IPS-18a (cell line): ENCODE measurements around the gene TBCEL.

Experiments used
- H3K27ac ChIP-seq: one replicate; pipeline ENCODE4 v1.5.1; 2013; ENCODE audit warnings: low read length
- H3K27me3 ChIP-seq: one replicate; pipeline ENCODE4 v1.6.1; 2013; ENCODE audit warnings: mild to moderate bottlenecking, low read length; ENCODE audit not compliant: control insufficient read depth, insufficient read depth
- H3K36me3 ChIP-seq: one replicate; pipeline ENCODE4 v1.6.1; 2013; ENCODE audit warnings: low read depth, low read length; ENCODE audit not compliant: control insufficient read depth
- H3K4me1 ChIP-seq: one replicate; pipeline ENCODE4 v1.6.1; 2013; ENCODE audit warnings: low read depth, low read length; ENCODE audit not compliant: control insufficient read depth
- H3K4me3 ChIP-seq: one replicate; pipeline ENCODE4 v1.5.1; 2013; ENCODE audit warnings: low read length
- H3K9ac ChIP-seq: one replicate; pipeline ENCODE4 v1.6.1; 2013; ENCODE audit warnings: mild to moderate bottlenecking, low read length, moderate library complexity
- H3K9me3 ChIP-seq: one replicate; pipeline ENCODE4 v1.6.1; 2013; ENCODE audit warnings: low read depth, low read length; ENCODE audit not compliant: control insufficient read depth

TBCEL gene

DNA sequence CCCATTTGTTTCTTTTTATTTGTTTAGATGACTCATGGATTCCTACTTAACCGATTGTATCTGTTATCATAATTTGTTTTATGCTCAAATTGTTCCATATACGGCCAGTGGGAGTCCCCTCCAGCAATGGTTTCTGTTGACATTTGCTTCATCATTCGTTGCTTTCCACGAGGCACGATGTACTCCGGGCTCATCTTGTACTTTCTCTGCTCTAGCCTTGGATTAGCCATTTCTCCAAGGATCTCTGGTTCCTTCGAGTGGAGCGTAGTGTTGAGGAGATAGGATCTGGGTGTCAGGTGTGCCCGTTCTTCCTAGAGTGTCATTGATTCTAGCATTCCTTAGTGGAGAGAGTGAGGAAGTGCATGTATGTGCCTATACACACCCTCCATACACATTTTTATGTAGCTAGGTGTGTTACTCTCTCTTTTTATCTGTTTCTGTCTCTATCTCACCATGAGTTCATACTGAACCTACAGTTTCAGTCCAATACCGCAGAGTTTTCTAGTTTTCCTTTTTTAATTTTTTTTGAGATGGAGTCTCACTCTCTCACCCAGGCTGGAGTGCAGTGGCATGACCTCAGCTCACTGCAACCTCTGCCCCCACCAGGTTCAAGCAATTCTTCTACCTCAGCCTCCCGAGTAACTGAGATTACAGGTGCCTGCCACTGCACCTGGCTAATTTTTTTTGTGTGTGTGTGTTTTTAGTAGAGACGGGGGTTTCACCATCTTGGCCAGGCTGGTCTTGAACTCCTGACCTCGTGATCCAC lies 108.5 kb downstream of the TBCEL start:
- H3K36me3 ChIP-seq, result no peaks in the 10 kb centered on the region
- H3K27me3 ChIP-seq, result no peaks in the 10 kb centered on the region
- H3K9me3 ChIP-seq, result no peaks in the 10 kb centered on the region
- H3K4me1 ChIP-seq, result no peaks in the 10 kb centered on the region
- no peak overlapping the region for H3K4me3 ChIP-seq
- H3K27ac ChIP-seq, result no peak overlapping the region
- H3K9ac ChIP-seq, result no peak overlapping the region

DNA sequence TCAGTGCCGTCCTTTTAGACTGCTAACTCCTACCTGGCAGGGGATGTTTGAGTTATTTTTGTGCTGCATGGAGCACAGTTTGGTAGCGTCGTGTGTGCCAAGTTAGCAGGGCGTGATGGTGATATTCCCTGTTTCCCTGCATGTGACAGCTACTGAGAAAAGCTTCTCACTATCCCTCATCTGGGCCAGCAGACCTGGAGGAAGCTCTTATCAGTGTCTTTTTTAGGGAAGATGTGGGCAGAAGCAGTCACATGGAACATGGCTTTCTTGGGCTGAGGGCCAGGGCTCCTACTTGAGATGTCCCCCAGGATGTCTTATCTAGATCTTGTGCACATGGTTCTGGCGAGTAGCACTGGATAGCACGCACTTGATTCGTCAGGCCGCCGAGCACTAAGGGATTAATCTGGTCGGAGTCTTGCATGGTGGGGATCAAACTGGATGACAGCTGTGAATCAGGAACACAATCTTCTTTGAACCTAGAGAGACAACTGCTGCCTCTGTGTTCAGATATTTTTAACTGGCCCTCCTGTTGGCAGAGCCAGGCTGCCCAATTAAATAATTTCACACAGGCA lies 110.9 kb downstream of the TBCEL start:
- Histone ChIP-seq H3K4me3 (no peak overlapping the region), H3K27me3 (no peaks in the 10 kb centered on the region), H3K4me1 (no peaks in the 10 kb centered on the region), H3K9ac (no peak overlapping the region), H3K9me3 (no peaks in the 10 kb centered on the region), H3K36me3 (no peaks in the 10 kb centered on the region), H3K27ac (no peak overlapping the region)

DNA sequence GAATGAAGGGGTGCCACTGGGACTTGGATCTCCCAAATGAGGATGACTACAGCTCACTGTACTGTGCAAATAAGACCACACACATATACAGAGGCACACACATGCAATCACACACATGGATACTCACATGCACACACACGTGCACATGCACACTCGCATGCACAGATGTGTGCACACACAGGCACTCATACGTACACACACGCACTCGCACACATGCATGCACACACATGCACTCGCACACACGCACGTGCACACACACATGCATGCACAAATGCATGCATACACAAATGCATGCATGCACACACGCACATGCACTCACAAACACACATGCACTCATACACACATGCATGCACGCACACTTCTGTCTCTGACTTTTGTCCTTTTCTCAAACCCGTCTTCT lies 113.1 kb downstream of the TBCEL start:
- no peaks in the 10 kb centered on the region for H3K9me3 ChIP-seq
- no peak overlapping the region for H3K9ac ChIP-seq
- H3K36me3 ChIP-seq, result no peaks in the 10 kb centered on the region
- H3K4me3 ChIP-seq, result no peak overlapping the region
- no peak overlapping the region for H3K27ac ChIP-seq
- H3K4me1 ChIP-seq, result no peaks in the 10 kb centered on the region
- H3K27me3 ChIP-seq, result no peaks in the 10 kb centered on the region

DNA sequence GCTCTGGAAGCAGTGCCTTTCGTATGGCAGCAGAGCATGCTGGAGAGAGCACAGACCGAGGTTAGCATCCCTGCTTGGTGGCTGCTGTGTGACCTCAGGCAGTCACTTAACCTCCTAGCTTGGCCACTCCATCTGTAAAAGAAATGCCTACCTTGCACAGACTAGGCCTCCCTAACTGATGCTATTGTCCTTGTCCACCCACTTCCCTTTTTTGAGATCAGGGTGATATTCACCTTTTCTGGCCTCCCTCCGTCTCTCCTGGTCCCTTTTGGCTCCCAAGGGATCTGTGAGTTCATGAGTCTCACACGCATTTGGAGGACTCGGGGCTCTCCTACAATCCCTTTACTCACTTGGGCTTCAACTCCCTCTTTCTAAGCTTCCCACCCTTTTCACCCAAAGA lies 114.4 kb downstream of the TBCEL start:
- no peaks in the 10 kb centered on the region for H3K36me3 ChIP-seq
- no peaks in the 10 kb centered on the region for H3K4me1 ChIP-seq
- no peaks in the 10 kb centered on the region for H3K27me3 ChIP-seq
- H3K4me3 ChIP-seq, result no peak overlapping the region
- no peaks in the 10 kb centered on the region for H3K9me3 ChIP-seq
- H3K9ac ChIP-seq, result no peak overlapping the region
- no peak overlapping the region for H3K27ac ChIP-seq

DNA sequence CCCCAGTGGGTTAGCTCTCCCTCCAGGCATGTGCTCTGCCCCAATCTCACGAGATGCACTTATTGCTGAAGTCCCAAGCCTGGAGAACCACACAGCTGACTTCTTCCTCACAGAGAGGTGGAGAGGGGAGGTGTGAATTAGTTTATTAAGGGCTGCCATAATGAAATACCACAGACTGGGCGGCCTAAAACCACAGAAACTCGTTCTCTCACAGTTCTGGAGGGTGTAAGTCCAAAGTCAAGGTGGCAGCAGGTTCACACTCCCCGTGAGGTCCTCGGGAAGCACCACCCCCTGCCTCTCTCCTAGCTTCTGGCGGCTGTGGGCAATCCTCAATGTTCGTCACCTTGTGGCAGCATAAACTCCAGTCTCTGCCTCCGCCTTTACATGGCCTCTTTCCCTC lies 116.5 kb downstream of the TBCEL start:
- H3K36me3 ChIP-seq, result no peaks in the 10 kb centered on the region
- no peaks in the 10 kb centered on the region for H3K27me3 ChIP-seq
- H3K9me3 ChIP-seq, result no peaks in the 10 kb centered on the region
- no peaks in the 10 kb centered on the region for H3K4me1 ChIP-seq
- no peak overlapping the region for H3K9ac ChIP-seq
- no peak overlapping the region for H3K27ac ChIP-seq
- no peak overlapping the region for H3K4me3 ChIP-seq
